H1 (cell line): ENCODE data around the gene GAS7. TPM values are rescaled to one million over a fixed set of nuclear protein-coding genes. Genes with fewer than 3 reads are reported as not detected.

ENCODE experiments used
- CTCF ChIA-PET: fragments of 300-600 bp; sonication (Branson Sonifier 250); formaldehyde crosslinking; loops from one replicate; lab custom pipeline; 2021; ENCODE audit not compliant: partially characterized antibody; lab: Charles Lee
- POLR2A ChIA-PET: fragments of 300-600 bp; sonication (Branson Sonifier 250); formaldehyde crosslinking; loops from one replicate; lab custom pipeline; 2021; ENCODE audit warnings: inconsistent platforms; ENCODE audit not compliant: partially characterized antibody; lab: Charles Lee
- DNase-seq, 2 experiments: peaks; one replicate each; pipeline versions ENCODE4 v3.0.0 to v3.0.0-alpha.2; 2010 to 2022; ENCODE audit warnings: low spot score in 2 of 2, low read depth in 1 of 2, mixed read lengths in 1 of 2
- FAIRE-seq: peaks from 2 replicates; lab custom pipeline; 2011; peaks lifted over from hg19 to GRCh38; lab: Jason Lieb, UNC
- H2AFZ ChIP-seq: 2 replicates; pipeline ENCODE4 v1.8.1; 2012; ENCODE audit warnings: low read length, inconsistent platforms
- H2AK5ac ChIP-seq: 2 replicates; pipeline ENCODE4 v1.6.1; 2013; ENCODE audit warnings: low read depth, low read length
- H2BK120ac ChIP-seq: replicated peaks from 2 replicates; pipeline ENCODE3; 2013; ENCODE audit warnings: low read depth, low read length, inconsistent platforms
- H2BK12ac ChIP-seq: 2 replicates; pipeline ENCODE4 v1.6.1; 2013; ENCODE audit warnings: low read depth, low read length
- H2BK15ac ChIP-seq: 2 replicates; pipeline ENCODE4 v1.6.1; 2013; ENCODE audit warnings: low read length
- H2BK20ac ChIP-seq: 2 replicates; pipeline ENCODE4 v1.6.1; 2013; ENCODE audit warnings: low read length
- H2BK5ac ChIP-seq: 2 replicates; pipeline ENCODE4 v1.6.1; 2013; ENCODE audit warnings: low read depth, low read length
- H3K14ac ChIP-seq: 2 replicates; pipeline ENCODE4 v1.6.1; 2013; ENCODE audit warnings: inconsistent platforms; ENCODE audit not compliant: insufficient read length
- H3K18ac ChIP-seq: 2 replicates; pipeline ENCODE4 v1.6.1; 2013; ENCODE audit warnings: low read length; ENCODE audit errors: extremely low read depth
- H3K23ac ChIP-seq: 2 replicates; pipeline ENCODE4 v1.6.1; 2013; ENCODE audit warnings: inconsistent platforms; ENCODE audit not compliant: insufficient read length
- H3K23me2 ChIP-seq: 2 replicates; pipeline ENCODE4 v1.6.1; 2013; ENCODE audit warnings: low read depth, low read length
- H3K27ac ChIP-seq: 2 replicates; pipeline ENCODE4 v1.6.1; 2011; ENCODE audit warnings: low read depth, low read length, inconsistent platforms
- H3K27me3 ChIP-seq, 4 experiments: replicated peaks in 1 of 4; 1 replicate in 1 of 4; 2 replicates in 3 of 4; pipeline versions ENCODE4 v1.6.1 to v1.8.1; 2011 to 2013; ENCODE audit warnings: low read length in 3 of 4, mild to moderate bottlenecking in 3 of 4, inconsistent platforms in 2 of 4, mixed read lengths in 2 of 4, moderate library complexity in 1 of 4; ENCODE audit not compliant: control insufficient read depth in 3 of 4, insufficient read depth in 3 of 4; ENCODE audit errors: extremely low read depth in 1 of 4
- H3K36me3 ChIP-seq, 4 experiments: 2 replicates each; pipeline versions ENCODE4 v1.6.1 to v1.8.1; 2011 to 2013; ENCODE audit warnings: mild to moderate bottlenecking in 4 of 4, low read length in 3 of 4, moderate library complexity in 2 of 4, control low read depth in 1 of 4, inconsistent platforms in 1 of 4; ENCODE audit not compliant: insufficient read depth in 4 of 4, control insufficient read depth in 2 of 4
- H3K4ac ChIP-seq: replicated peaks from 2 replicates; pipeline ENCODE3; 2013; ENCODE audit warnings: low read length, low read depth, mixed read lengths, inconsistent platforms; ENCODE audit not compliant: insufficient read length
- H3K4me1 ChIP-seq, 4 experiments: replicated peaks in 1 of 4; 1 replicate in 1 of 4; 2 replicates in 3 of 4; pipeline versions ENCODE4 v1.6.1 to v1.8.1; 2011 to 2013; ENCODE audit warnings: low read length in 3 of 4, inconsistent platforms in 2 of 4, mixed read lengths in 1 of 4; ENCODE audit not compliant: insufficient read depth in 4 of 4, control insufficient read depth in 3 of 4
- H3K4me2 ChIP-seq, 2 experiments: 2 replicates each; pipeline versions ENCODE4 v1.6.1 to v1.8.1; 2011 to 2013; ENCODE audit warnings: low read depth in 2 of 2, low read length in 2 of 2, control low read depth in 1 of 2, inconsistent platforms in 1 of 2, mild to moderate bottlenecking in 1 of 2; ENCODE audit not compliant: insufficient read depth in 1 of 2
- H3K4me3 ChIP-seq, 4 experiments: fragments of 200-600, 300-600 bp in 1 of 4; sonication (generic), shearing (Covaris generic), sonication (Bioruptor Twin) in 1 of 4; 2 replicates each; pipeline versions ENCODE4 v1.5.1 to v1.8.1; 2011 to 2016; ENCODE audit warnings: low read length in 4 of 4, low read depth in 3 of 4, control low read depth in 2 of 4, inconsistent platforms in 2 of 4, mild to moderate bottlenecking in 2 of 4, mixed read lengths in 1 of 4, moderate library complexity in 1 of 4; ENCODE audit not compliant: insufficient read depth in 2 of 4; ENCODE audit errors: extremely low read depth in 1 of 4
- H3K56ac ChIP-seq: replicated peaks from 2 replicates; pipeline ENCODE3; 2013; ENCODE audit warnings: low read depth, mild to moderate bottlenecking, mixed read lengths, low read length, inconsistent platforms; ENCODE audit not compliant: insufficient read length
- H3K79me1 ChIP-seq: 2 replicates; pipeline ENCODE4 v1.6.1; 2013; ENCODE audit warnings: low read depth, low read length, control low read depth
- H3K79me2 ChIP-seq, 2 experiments: 2 replicates each; pipeline versions ENCODE4 v1.6.1 to v1.8.1; 2012 to 2013; ENCODE audit warnings: low read length in 2 of 2, mild to moderate bottlenecking in 2 of 2, inconsistent platforms in 1 of 2; ENCODE audit not compliant: insufficient read depth in 2 of 2, control insufficient read depth in 1 of 2
- H3K9ac ChIP-seq, 4 experiments: replicated peaks in 1 of 4; 1 replicate in 1 of 4; 2 replicates in 3 of 4; pipeline versions ENCODE4 v1.6.1 to v1.8.1; 2011 to 2013; ENCODE audit warnings: low read depth in 3 of 4, low read length in 3 of 4, control low read depth in 2 of 4, mild to moderate bottlenecking in 2 of 4, moderate library complexity in 2 of 4, inconsistent platforms in 1 of 4; ENCODE audit errors: extremely low read depth in 1 of 4
- H3K9me3 ChIP-seq, 2 experiments: 2 replicates each; pipeline versions ENCODE4 v1.6.1 to v1.8.1; 2012 to 2013; ENCODE audit warnings: mild to moderate bottlenecking in 2 of 2, moderate library complexity in 2 of 2, control low read depth in 1 of 2, inconsistent platforms in 1 of 2, low read depth in 1 of 2, low read length in 1 of 2, mixed read lengths in 1 of 2; ENCODE audit not compliant: insufficient read depth in 2 of 2
- H4K20me1 ChIP-seq, 2 experiments: replicated peaks in 1 of 2; 2 replicates each; pipeline versions ENCODE3 to v1.8.1; 2011 to 2013; ENCODE audit warnings: inconsistent platforms in 2 of 2, low read length in 2 of 2, mild to moderate bottlenecking in 1 of 2; ENCODE audit not compliant: insufficient read depth in 2 of 2, control insufficient read depth in 1 of 2
- H4K5ac ChIP-seq: 2 replicates; pipeline ENCODE4 v1.6.1; 2013; ENCODE audit warnings: low read length, low read depth, mixed read lengths, inconsistent platforms; ENCODE audit not compliant: insufficient read length
- H4K8ac ChIP-seq: 2 replicates; pipeline ENCODE4 v1.8.0; 2013; ENCODE audit warnings: mild to moderate bottlenecking, moderate library complexity, low read length, inconsistent platforms; ENCODE audit not compliant: insufficient read depth; ENCODE audit errors: extremely low read depth
- H4K91ac ChIP-seq: replicated peaks from 2 replicates; pipeline ENCODE3; 2013; ENCODE audit warnings: low read length, mixed read lengths, inconsistent platforms; ENCODE audit not compliant: insufficient read length
- ASH2L ChIP-seq: fragments of 200-600, 300-600 bp; sonication (generic); IDR thresholded peaks from one replicate; pipeline ENCODE4 v1.7.1; 2017; ENCODE audit warnings: low read length
- POLR2AphosphoS5 ChIP-seq: IDR thresholded peaks from 2 replicates; pipeline ENCODE4 v1.6.1; 2011; ENCODE audit warnings: low read depth, low read length
- SAP30 ChIP-seq: fragments of 300-600 bp; sonication (generic); IDR thresholded peaks from 2 replicates; pipeline ENCODE4 v1.7.1; 2012; ENCODE audit warnings: low read length, moderate library complexity, mild to moderate bottlenecking, inconsistent platforms; ENCODE audit not compliant: insufficient read depth, insufficient replicate concordance
- TCF12 ChIP-seq: IDR thresholded peaks from 2 replicates; pipeline ENCODE4 v1.6.1; 2011; ENCODE audit warnings: low read depth, mild to moderate bottlenecking, low read length
- WGBS, 2 experiments: shearing (Covaris generic) in 1 of 2; methylation state at CpG; one replicate each; pipeline versions ENCODE4 v1.1.6 to v1.1.7; 2013 to 2015; ENCODE audit warnings: low lambda C conversion rate in 2 of 2, mixed read lengths in 2 of 2, inconsistent platforms in 1 of 2, low coverage in 1 of 2, missing lambda C conversion rate in 1 of 2; ENCODE audit not compliant: insufficient replicate concordance in 2 of 2, insufficient coverage in 1 of 2, insufficient read length in 1 of 2; ENCODE audit errors: extremely low coverage in 1 of 2, missing lambda C conversion rate in 1 of 2; 5-methylcytosine and 5-hydroxymethylcytosine counted together
- polyA plus RNA-seq, 7 experiments: library from polyadenylated mRNA; depleted of rRNA in 3 of 7; stranded (reverse) in 5 of 7; unstranded in 2 of 7; fragments of >200 nt in 5 of 7; fragments of 200-250 nt in 2 of 7; gene quantifications; 1 replicate in 5 of 7; 2 replicates in 1 of 7; 4 replicates in 1 of 7; pipeline versions ENCODE4 v1.2.1 to v1.2.3, GENCODE V29; 2011 to 2013; ENCODE audit warnings: missing spikeins in 2 of 7, mixed read lengths in 2 of 7
- total RNA-seq: library from RNA; stranded (reverse); fragmentation: NEBNext Ultra II Directional; extraction: Animal tissue kit (Norgen Biotek cat#: 25700); gene quantifications from 2 replicates; pipeline ENCODE4 v1.2.1, GENCODE V29; 2021

Gene GAS7
- total and polyA plus RNA-seq, 2 of the 8 experiments (the other 6 are each of a cell fraction or from before 2014, with no cell fraction given), result 5.0 to 14.5 TPM

GRCh38 chr17:9880582-9880999, 317.8 kb downstream of the GAS7 start:
- no peaks in the 10 kb centered on the region for H3K4me1 ChIP-seq

More at GRCh38 chr17:9880582-9880999, 317.8 kb downstream of the GAS7 start:
- Histone ChIP-seq H2BK5ac (no peak overlapping the region), H3K18ac (no peak overlapping the region), H2AK5ac (no peak overlapping the region), H3K79me2 (no peaks in the 10 kb centered on the region), H2BK12ac (no peak overlapping the region), H3K4ac (no peak overlapping the region), H2BK20ac (no peak overlapping the region), H3K4me2 (no peak overlapping the region), H4K5ac (no peak overlapping the region)
- CTCF ChIA-PET, result interaction anchor here (1.1 to 3.2 kb wide), 3 partner anchors 9 to 45 kb away, joined by 3 to 26 read pairs (median 3); no protein-coding TSS in a partner anchor
- 85% methylated on average over 3 of the region's 3 CpGs; no CpG with 5 or more reads in 1 of the 2 experiments for WGBS, 2 experiments
- TF ChIP-seq SAP30, result no peak
- TF ChIP-seq TCF12, result no peak
- TF ChIP-seq ASH2L, result no peak
- no peak for TF ChIP-seq POLR2AphosphoS5
- TF ChIP-seq, all 59 proteins: peak for 0
- no peak for DNase-seq
- H3K9me3 ChIP-seq, result peaks cover 6 to 7% of the 10 kb centered on the region in 2 experiments; a peak in 3 of 4 replicates
- no peak for FAIRE-seq
- no peak overlapping the region for H3K14ac ChIP-seq
- no peak overlapping the region for H3K56ac ChIP-seq
- H3K9ac ChIP-seq, result no peak overlapping the region
- POLR2A ChIA-PET, result no interaction called here
- no peak overlapping the region for H3K4me3 ChIP-seq
- H4K20me1 ChIP-seq, result no peaks in the 10 kb centered on the region
- no peaks in the 10 kb centered on the region for H3K23me2 ChIP-seq
- no peak overlapping the region for H3K27ac ChIP-seq
- no peak overlapping the region for H2BK120ac ChIP-seq
- H4K8ac ChIP-seq, result no peak overlapping the region
- no peaks in the 10 kb centered on the region for H3K79me1 ChIP-seq
- no peak overlapping the region for H2BK15ac ChIP-seq
- no peak overlapping the region for H3K23ac ChIP-seq
- no peak overlapping the region for H2AFZ ChIP-seq
- H4K91ac ChIP-seq, result no peak overlapping the region
- no peaks in the 10 kb centered on the region for H3K36me3 ChIP-seq
- no peaks in the 10 kb centered on the region for H3K27me3 ChIP-seq
